ENCODE results near the gene YRDC.

DNA sequence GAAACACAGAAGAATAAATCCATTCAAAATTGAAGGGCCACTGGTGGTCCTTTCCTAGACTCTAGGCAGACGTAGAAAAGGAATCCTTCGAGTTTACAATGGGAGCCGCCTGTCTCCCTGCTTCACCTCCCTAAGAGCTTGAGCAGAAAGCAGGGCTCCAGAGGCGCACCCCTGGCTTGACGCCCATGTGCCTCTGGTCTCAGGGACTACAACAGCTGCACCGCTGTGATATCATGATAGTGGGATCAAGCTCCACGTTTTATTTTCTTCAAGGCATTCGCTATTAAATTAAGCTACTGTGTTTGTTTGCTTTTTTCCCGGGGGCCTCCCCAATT is 821 bp downstream of the YRDC start:
- no peak for TF ChIP-seq CTCF (IDR thresholded peaks at IDR 0.05)
- no peak for TF ChIP-seq POLR2A (IDR thresholded peaks at IDR 0.05)
- TF ChIP-seq POLR2AphosphoS5 (IDR thresholded peaks at IDR 0.05) = no peak
- TF ChIP-seq EP300 (IDR thresholded peaks at IDR 0.05) = no peak
